OCI-LY3 (cell line): ENCODE data around the gene ALDH1L1.

Experiments used
- CTCF ChIP-seq: fragments of 200-600, 300-600 bp; sonication (generic); IDR thresholded peaks from 2 replicates; pipeline ENCODE4 v1.5.1; 2014; ENCODE audit warnings: antibody characterized with exemption, low read length, low read depth
- EZH2phosphoT487 ChIP-seq: fragments of 200-600 bp; shearing (Covaris generic); IDR thresholded peaks from 2 replicates; pipeline ENCODE4 v1.6.1; 2018; ENCODE audit warnings: antibody characterized with exemption, mixed run types, low read depth

DNA sequence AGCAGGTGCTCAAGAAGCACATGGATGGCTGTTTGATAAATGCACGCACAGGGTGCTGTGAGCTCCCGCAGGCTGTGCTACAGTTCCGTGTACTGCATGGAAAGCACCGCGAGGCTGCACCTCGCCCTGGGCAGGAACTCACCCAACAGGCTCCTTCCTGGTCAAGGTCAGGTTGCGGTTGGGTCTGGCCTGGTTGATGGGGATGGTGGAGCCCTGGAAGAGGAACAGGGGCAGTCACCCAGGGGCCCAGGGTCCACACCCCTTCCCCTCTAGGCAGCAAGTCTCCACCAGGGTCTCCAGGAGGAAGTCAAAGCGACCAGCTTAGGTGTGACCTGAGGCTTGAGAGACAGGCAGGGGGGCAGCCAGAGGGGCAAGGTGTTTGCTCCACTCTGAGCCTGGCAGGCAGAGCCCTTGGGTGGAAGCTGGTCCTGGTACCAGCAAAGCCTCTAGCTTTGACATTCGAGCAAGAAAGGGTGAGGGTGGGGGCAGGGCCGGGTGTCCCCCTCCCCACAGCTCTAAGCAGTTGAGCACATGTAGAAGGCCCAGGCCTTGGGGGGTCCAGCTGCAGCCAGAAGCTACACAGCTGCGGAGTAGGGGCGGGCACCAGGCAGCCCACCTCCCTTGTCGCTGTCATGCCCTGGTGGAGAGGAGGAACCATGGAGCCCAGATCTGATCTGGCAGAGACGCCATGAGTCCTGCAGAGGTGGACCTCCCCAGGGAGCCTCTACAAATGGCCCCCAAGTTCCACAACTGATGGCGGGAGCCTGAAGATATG is 50.1 kb downstream of the ALDH1L1 start:
- TF ChIP-seq CTCF: no peak
- TF ChIP-seq EZH2phosphoT487: no peak
